Activated T-helper 9 cell treated with anti-CD3 and anti-CD28 coated beads, Interleukin-2, amount 50 U/mL, for 16 hours (primary cell): ENCODE measurements around the gene PLPPR2.
A peak's percentile ranks its signal among the peaks of the same experiment; 100 is the strongest.
"Not testable (repeated sequence)": the region's sequence is repeated elsewhere in the genome, so short reads cannot be mapped to it uniquely, and the experiment has no call there.

Source experiments
- DNase-seq: peaks from one replicate; pipeline ENCODE4 v3.0.0-alpha.2; 2020; ENCODE audit warnings: low read depth

PLPPR2 gene

GRCh38 chr19:11370744-11371143 lies 15.5 kb downstream of the PLPPR2 start:
- no peak for DNase-seq

GRCh38 chr19:11373166-11373884 lies 18.1 kb downstream of the PLPPR2 start:
- DNase-seq, result no peak

GRCh38 chr19:11373885-11374432 lies 18.7 kb downstream of the PLPPR2 start:
- no peak for DNase-seq

GRCh38 chr19:11374433-11375142 lies 19.4 kb downstream of the PLPPR2 start, which contains the start of gene SWSAP1:
TSS of gene SWSAP1 (plus strand) at chr19:11374666. CDS start at chr19:11374681, 15 bp downstream.
- peak; percentile 94 for DNase-seq

- DNase-seq, result peak; percentile 50
These were observed 20.1 kb downstream of the PLPPR2 start for GRCh38 chr19:11375143-11375948.

- DNase-seq, result no peak
These were observed 22.0 kb downstream of the PLPPR2 start for GRCh38 chr19:11377237-11377636.

GRCh38 chr19:11377756-11378155 lies 22.5 kb downstream of the PLPPR2 start:
- DNase-seq, result no peak

- no peak for DNase-seq
These were observed 23.3 kb downstream of the PLPPR2 start for GRCh38 chr19:11378319-11379189.

- DNase-seq, result not testable (repeated sequence)
These were observed 24.1 kb downstream of the PLPPR2 start for GRCh38 chr19:11379269-11379845.

- no peak for DNase-seq
These were observed 24.7 kb downstream of the PLPPR2 start for GRCh38 chr19:11379857-11380350.

GRCh38 chr19:11380653-11381537 lies 25.7 kb downstream of the PLPPR2 start:
- DNase-seq, result peak; percentile 93

- no peak for DNase-seq
These were observed 27.9 kb downstream of the PLPPR2 start for GRCh38 chr19:11382898-11383705.

GRCh38 chr19:11383706-11384048 lies 28.4 kb downstream of the PLPPR2 start:
- no peak for DNase-seq

- DNase-seq, result no peak
These were observed 29.5 kb downstream of the PLPPR2 start for GRCh38 chr19:11384778-11385129.

- DNase-seq, result no peak
These were observed 32.2 kb downstream of the PLPPR2 start for GRCh38 chr19:11387162-11388034.

- no peak for DNase-seq
These were observed 35.1 kb downstream of the PLPPR2 start for GRCh38 chr19:11390359-11390758.

- no peak for DNase-seq
These were observed 35.9 kb downstream of the PLPPR2 start for GRCh38 chr19:11390933-11391680.
